LNCAP (cell line): ENCODE data around the gene SIRT1.

Experiments
- TF ChIP-seq, protein P1 (sequence below): fragments of 450-650 bp; IDR thresholded peaks from 2 replicates; pipeline ENCODE4 v1.5.1; 2017; ENCODE audit warnings: mild to moderate bottlenecking

SIRT1 gene

GRCh38 chr10:67893637-67894036 is 9.2 kb downstream of the SIRT1 start:
- TF ChIP-seq, protein P1, sequence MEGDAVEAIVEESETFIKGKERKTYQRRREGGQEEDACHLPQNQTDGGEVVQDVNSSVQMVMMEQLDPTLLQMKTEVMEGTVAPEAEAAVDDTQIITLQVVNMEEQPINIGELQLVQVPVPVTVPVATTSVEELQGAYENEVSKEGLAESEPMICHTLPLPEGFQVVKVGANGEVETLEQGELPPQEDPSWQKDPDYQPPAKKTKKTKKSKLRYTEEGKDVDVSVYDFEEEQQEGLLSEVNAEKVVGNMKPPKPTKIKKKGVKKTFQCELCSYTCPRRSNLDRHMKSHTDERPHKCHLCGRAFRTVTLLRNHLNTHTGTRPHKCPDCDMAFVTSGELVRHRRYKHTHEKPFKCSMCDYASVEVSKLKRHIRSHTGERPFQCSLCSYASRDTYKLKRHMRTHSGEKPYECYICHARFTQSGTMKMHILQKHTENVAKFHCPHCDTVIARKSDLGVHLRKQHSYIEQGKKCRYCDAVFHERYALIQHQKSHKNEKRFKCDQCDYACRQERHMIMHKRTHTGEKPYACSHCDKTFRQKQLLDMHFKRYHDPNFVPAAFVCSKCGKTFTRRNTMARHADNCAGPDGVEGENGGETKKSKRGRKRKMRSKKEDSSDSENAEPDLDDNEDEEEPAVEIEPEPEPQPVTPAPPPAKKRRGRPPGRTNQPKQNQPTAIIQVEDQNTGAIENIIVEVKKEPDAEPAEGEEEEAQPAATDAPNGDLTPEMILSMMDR: no peak

DNA sequence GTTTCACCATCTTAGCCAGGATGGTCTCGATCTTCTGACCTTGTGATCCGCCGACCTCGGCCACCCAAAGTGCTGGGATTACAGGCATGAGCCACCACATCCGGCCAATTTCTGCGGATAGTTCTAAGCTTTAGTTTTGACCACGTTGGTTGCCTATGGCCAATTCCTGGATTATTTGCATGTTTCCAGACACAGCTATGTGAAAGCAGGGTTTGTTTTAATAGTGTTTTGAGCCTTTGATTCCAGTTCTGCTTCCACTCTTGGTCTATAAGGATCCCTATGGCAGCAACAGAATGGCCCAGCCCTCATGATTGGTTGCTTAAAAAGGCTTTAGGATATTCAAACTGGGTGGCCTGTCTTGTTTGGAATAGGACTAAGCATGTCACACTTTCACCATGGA is 19.1 kb downstream of the SIRT1 start:
- TF ChIP-seq, protein P1: no peak

- TF ChIP-seq, protein P1: no peak
Observed at GRCh38 chr10:67912331-67912946, 28.0 kb downstream of the SIRT1 start.

GRCh38 chr10:67914777-67915340 is 30.4 kb downstream of the SIRT1 start:
- TF ChIP-seq, protein P1: no peak

DNA sequence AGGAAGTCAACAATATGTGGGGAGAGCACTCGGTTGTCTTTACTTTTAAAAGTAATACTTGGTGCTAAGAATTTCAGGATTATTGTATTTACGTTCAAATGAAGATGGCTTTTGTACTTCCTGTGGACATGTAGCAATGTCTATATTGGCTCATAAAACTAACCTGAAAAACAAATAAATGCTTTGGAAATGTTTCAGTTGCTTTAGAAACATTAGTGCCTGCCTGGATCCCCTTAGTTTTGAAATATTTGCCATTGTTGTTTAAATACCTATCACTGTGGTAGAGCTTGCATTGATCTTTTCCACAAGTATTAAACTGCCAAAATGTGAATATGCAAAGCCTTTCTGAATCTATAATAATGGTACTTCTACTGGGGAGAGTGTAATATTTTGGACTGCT is 32.7 kb downstream of the SIRT1 start:
- TF ChIP-seq, protein P1: no peak

DNA sequence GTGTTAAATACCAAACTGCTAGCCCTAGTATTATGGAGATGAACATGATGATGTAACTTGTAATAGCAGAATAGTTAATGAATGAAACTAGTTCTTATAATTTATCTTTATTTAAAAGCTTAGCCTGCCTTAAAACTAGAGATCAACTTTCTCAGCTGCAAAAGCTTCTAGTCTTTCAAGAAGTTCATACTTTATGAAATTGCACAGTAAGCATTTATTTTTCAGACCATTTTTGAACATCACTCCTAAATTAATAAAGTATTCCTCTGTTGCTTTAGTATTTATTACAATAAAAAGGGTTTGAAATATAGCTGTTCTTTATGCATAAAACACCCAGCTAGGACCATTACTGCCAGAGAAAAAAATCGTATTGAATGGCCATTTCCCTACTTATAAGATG is 33.2 kb downstream of the SIRT1 start:
- TF ChIP-seq, protein P1: no peak

GRCh38 chr10:67921065-67921464 is 36.6 kb downstream of the SIRT1 start:
- TF ChIP-seq, protein P1: no peak

DNA sequence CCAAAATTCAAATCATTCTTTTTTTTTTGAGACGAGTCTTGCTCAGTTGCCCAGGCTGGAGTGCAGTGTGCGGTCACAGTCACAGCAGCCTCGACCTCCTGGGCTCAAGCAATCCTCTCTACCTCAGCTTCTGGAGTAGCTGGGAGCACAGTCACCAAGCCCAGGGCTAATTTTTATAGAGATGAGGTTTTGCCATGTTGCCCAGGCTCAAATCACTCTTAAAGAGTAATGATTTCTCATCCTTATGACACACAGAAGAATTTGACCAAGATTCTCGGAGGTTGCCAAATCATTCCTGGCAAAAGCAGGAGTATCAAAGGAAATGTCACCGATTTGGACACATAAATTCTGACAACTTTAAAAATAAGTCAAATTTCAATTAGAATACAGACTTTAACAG is 39.1 kb downstream of the SIRT1 start:
- TF ChIP-seq, protein P1: no peak
